ENCODE data around the gene PCGF1. TPM values are rescaled to one million over a fixed set of nuclear protein-coding genes. Genes with fewer than 3 reads are reported as not detected.
A peak's percentile ranks its signal among the peaks of the same experiment; 100 is the strongest.

PCGF1 gene
- total and polyA plus RNA-seq, 2 of the 13 experiments (the other 11 are each of a cell fraction or from before 2014, with no cell fraction given) = 20.4 to 22.6 TPM

- TF ChIP-seq FOXK2 (IDR thresholded peaks at IDR 0.05) (0 out of 2 replicates have a peak, but pooled peaks have one; percentile 40), ZNF772 (CRISPR knock-in tag; IDR thresholded peaks at IDR 0.05) (peak; percentile 96), ZNF12 (CRISPR knock-in tag; IDR thresholded peaks at IDR 0.05) (peak; percentile 3; the same call in 1 of the 2 replicates), EHMT2 (IDR thresholded peaks at IDR 0.05; ENCODE audit: borderline replicate concordance, low read depth, low read length) (no peak), ZNF552 (CRISPR knock-in tag; IDR thresholded peaks at IDR 0.05; ENCODE audit: borderline replicate concordance) (peak; percentile 87; the same call in 1 of the 2 replicates), RFX3 (CRISPR knock-in tag; IDR thresholded peaks at IDR 0.05) (peak; percentile 94), RXRA (CRISPR knock-in tag; IDR thresholded peaks at IDR 0.05) (peak; percentile 98), HOXA5 (CRISPR knock-in tag; IDR thresholded peaks at IDR 0.05) (peak; percentile 96), YY1 (IDR thresholded peaks at IDR 0.05; ENCODE audit: insufficient read depth, insufficient replicate concordance, low read depth, low read length) (peak; percentile 97), ZNF20 (CRISPR knock-in tag; IDR thresholded peaks at IDR 0.05) (no peak), KLF13 (CRISPR knock-in tag; IDR thresholded peaks at IDR 0.05) (no peak), KDM6A (CRISPR knock-in tag; IDR thresholded peaks at IDR 0.05; ENCODE audit: low read depth) (no peak), ZC3H4 (CRISPR knock-in tag; IDR thresholded peaks at IDR 0.05; ENCODE audit: borderline replicate concordance) (peak; percentile 86; the same call in 1 of the 2 replicates), ZSCAN30 (CRISPR knock-in tag; IDR thresholded peaks at IDR 0.05) (no peak; the same call in 1 of the 2 replicates), FOXJ3 (CRISPR knock-in tag; IDR thresholded peaks at IDR 0.05; ENCODE audit: borderline replicate concordance) (0 out of 2 replicates have a peak, but pooled peaks have one; percentile 47), PCBP1 (IDR thresholded peaks at IDR 0.05; ENCODE audit: borderline replicate concordance, low read depth, low read length) (peak; percentile 78; the same call in 1 of the 2 replicates), NCOA2 (CRISPR knock-in tag; IDR thresholded peaks at IDR 0.05) (peak; percentile 66), ZNF441 (CRISPR knock-in tag; IDR thresholded peaks at IDR 0.05; ENCODE audit: borderline replicate concordance) (no peak; the same call in 1 of the 2 replicates), NCOR1 (IDR thresholded peaks at IDR 0.05; ENCODE audit: borderline replicate concordance, low read length) (no peak; the same call in 1 of the 2 replicates), CHD2 (IDR thresholded peaks at IDR 0.05; ENCODE audit: low read depth, low read length) (peak; percentile 55), GABPB1 (CRISPR knock-in tag; IDR thresholded peaks at IDR 0.05) (peak; percentile 96), STAT5B (CRISPR knock-in tag; IDR thresholded peaks at IDR 0.05) (no peak; the same call in 1 of the 2 replicates), BCLAF1 (IDR thresholded peaks at IDR 0.05) (no peak), RORA (CRISPR knock-in tag; IDR thresholded peaks at IDR 0.05) (no peak)
- TF ChIP-seq, protein P1, sequence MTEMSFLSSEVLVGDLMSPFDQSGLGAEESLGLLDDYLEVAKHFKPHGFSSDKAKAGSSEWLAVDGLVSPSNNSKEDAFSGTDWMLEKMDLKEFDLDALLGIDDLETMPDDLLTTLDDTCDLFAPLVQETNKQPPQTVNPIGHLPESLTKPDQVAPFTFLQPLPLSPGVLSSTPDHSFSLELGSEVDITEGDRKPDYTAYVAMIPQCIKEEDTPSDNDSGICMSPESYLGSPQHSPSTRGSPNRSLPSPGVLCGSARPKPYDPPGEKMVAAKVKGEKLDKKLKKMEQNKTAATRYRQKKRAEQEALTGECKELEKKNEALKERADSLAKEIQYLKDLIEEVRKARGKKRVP (CRISPR knock-in tag; IDR thresholded peaks at IDR 0.05) = 0 out of 4 replicates have a peak, but pooled peaks of 1 of the 2 experiments have one; percentile 11
- TF ChIP-seq, protein P2, sequence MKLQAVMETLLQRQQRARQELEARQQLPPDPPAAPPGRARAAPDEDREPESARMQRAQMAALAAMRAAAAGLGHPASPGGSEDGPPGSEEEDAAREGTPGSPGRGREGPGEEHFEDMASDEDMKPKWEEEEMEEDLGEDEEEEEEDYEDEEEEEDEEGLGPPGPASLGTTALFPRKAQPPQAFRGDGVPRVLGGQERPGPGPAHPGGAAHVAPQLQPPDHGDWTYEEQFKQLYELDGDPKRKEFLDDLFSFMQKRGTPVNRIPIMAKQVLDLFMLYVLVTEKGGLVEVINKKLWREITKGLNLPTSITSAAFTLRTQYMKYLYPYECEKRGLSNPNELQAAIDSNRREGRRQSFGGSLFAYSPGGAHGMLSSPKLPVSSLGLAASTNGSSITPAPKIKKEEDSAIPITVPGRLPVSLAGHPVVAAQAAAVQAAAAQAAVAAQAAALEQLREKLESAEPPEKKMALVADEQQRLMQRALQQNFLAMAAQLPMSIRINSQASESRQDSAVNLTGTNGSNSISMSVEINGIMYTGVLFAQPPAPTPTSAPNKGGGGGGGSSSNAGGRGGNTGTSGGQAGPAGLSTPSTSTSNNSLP (IDR thresholded peaks at IDR 0.05; ENCODE audit: low read depth, low read length) = no peak
These were observed at the start of gene PCGF1 (continued) for GRCh38 chr2:74507145-74507925.
